Activated CD8-positive, alpha-beta memory T cell treated with anti-CD3 and anti-CD28 coated beads, Interleukin-2, amount 10 ng/mL, durations not matched to agents 7 days and 5 days (primary cell): ENCODE results near the gene SPINK4. TPM values are rescaled to one million over a fixed set of nuclear protein-coding genes. Genes with fewer than 3 reads are reported as not detected.

ENCODE experiments used
- ATAC-seq: fragments of 150-1000 bp; cut with Tn5 transposase; one replicate; pipeline ENCODE4 v1.10.0; 2021; ENCODE audit warnings: moderate library complexity
- CTCF ChIA-PET: fragments of 350-600 bp; sonication (Branson Sonifier 250); formaldehyde crosslinking; loops from one replicate; lab custom pipeline; 2021; ENCODE audit warnings: antibody characterized with exemption; lab: Charles Lee
- DNase-seq: peaks from one replicate; pipeline ENCODE4 v3.0.0-alpha.2; 2020
- H3K27ac Mint-ChIP-seq: one replicate; pipeline ENCODE4 v1.8.0; 2021; ENCODE audit warnings: mild to moderate bottlenecking, mixed read lengths
- H3K27me3 Mint-ChIP-seq: one replicate; pipeline ENCODE4 v1.8.0; 2021; ENCODE audit warnings: mixed read lengths
- H3K36me3 Mint-ChIP-seq: one replicate; pipeline ENCODE4 v1.8.0; 2021; ENCODE audit warnings: mild to moderate bottlenecking, mixed read lengths
- H3K4me1 Mint-ChIP-seq: one replicate; pipeline ENCODE4 v1.8.0; 2021; ENCODE audit warnings: mixed read lengths
- H3K4me3 Mint-ChIP-seq: one replicate; pipeline ENCODE4 v1.8.0; 2021; ENCODE audit warnings: mild to moderate bottlenecking, moderate library complexity, mixed read lengths
- H3K9me3 Mint-ChIP-seq: one replicate; pipeline ENCODE4 v1.8.0; 2022; ENCODE audit warnings: low read depth, mixed read lengths
- total RNA-seq, 2 experiments: library from RNA; stranded (reverse); gene quantifications; one replicate each; pipeline ENCODE4 v1.2.3, GENCODE V29; 2021

Gene SPINK4
- total RNA-seq, 2 experiments from 2014 or later: not detected

DNA sequence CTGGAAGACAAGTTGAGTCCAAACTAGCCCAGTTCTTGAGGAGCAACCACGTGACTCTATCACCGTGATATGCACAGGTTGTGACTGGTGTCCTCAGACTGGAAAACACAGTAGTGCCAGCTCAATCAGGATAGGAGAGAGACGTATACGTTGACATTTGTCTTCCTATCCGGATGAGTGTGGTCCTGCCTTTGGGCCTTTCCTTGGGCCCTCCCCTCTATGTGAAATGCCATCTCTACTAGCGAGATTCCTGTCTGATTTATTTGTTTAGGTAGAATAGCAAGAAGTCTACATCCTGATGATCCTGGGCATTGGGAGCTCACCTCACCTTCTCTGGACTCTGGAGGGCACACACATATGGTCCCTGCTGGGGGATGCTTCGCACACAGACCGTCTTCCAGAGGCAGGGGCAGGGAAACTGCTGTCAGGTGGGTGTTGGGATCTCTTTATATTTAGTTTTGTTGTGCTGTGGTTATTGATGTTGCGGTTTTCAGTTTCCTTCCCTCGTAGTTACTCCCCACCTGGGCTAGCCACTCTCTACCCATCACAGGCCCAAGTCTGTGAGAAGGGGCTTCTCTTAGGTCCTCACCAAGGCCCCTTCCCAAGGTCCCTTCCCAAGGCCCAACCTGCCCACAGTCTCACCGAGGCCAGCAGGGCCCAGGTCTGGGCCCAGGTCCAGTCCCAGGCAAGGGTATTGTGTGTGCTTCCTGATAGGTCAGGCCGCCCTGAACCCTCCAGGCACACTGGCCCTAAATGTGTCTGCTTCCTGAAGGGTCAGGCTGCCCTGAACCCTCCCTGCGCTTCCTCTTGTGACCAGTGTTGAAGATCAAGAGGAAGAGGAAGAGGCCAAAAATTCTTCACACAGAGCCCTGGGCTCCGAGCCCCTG, 19.0 kb upstream of the SPINK4 start:
- Mint-ChIP-seq H3K36me3 (no peaks in the 10 kb centered on the region), H3K4me3 (no peak overlapping the region), H3K9me3 (no peaks in the 10 kb centered on the region), H3K4me1 (peaks cover 26% of the 10 kb centered on the region), H3K27me3 (peaks cover 19% of the 10 kb centered on the region), H3K27ac (peak overlapping the region; percentile 42)
- CTCF ChIA-PET: no interaction called here
- DNase-seq (no peak), ATAC-seq (no peak)

DNA sequence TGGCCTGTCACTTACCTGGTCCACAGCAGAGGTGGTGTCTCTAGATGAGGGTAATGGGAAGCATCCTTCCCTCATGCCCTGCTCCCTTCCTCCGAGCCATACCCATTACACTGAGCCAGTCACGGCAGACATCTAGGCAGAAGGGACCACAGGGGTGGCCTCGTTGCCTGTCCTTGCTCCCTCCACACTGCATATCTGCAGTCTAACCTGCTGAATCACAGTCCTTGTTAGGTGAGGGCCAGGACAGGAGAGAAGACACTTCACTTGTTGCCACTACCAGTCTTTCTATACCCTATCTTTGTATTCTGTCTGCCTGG, 18.4 kb upstream of the SPINK4 start:
- DNase-seq (no peak), ATAC-seq (no peak)
- peaks cover 26% of the 10 kb centered on the region for H3K4me1 Mint-ChIP-seq
- H3K27me3 Mint-ChIP-seq: peaks cover 14% of the 10 kb centered on the region
- no peaks in the 10 kb centered on the region for H3K9me3 Mint-ChIP-seq
- CTCF ChIA-PET: no interaction called here
- H3K36me3 Mint-ChIP-seq: no peaks in the 10 kb centered on the region
- no peak overlapping the region for H3K4me3 Mint-ChIP-seq
- peak overlapping the region; percentile 42 for H3K27ac Mint-ChIP-seq

- ATAC-seq (no peak), DNase-seq (no peak)
- H3K4me1 Mint-ChIP-seq: peaks cover 29% of the 10 kb centered on the region
- H3K9me3 Mint-ChIP-seq: no peaks in the 10 kb centered on the region
- H3K36me3 Mint-ChIP-seq: no peaks in the 10 kb centered on the region
- no peak overlapping the region for H3K4me3 Mint-ChIP-seq
- peaks cover 11% of the 10 kb centered on the region for H3K27me3 Mint-ChIP-seq
- no peak overlapping the region for H3K27ac Mint-ChIP-seq
- CTCF ChIA-PET: interaction anchor here (0.6 kb wide), 1 partner anchor 145 kb away, joined by 3 read pairs; no protein-coding TSS in a partner anchor
These were observed 17.9 kb upstream of the SPINK4 start for GRCh38 chr9:33222031-33222430.

DNA sequence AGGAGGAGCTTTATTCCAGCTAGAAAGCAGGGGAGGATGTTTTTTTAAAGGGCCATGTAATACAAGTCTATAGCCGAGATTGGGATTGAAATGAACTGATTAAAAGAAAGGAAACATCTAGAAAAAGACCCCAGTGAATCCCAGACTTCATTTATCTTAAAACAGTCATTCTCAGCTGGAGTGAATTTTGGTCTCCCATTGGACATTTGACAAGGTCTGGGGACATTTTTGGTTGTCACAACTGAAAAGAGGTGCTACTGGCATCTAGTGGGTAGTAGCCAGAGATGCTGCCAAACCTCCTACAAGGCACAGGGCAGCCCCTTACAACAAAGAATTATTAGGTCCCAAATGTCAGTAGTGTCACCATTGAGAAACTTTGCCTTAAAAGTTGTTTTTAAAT, 16.3 kb upstream of the SPINK4 start:
- no peaks in the 10 kb centered on the region for H3K9me3 Mint-ChIP-seq
- CTCF ChIA-PET: interaction anchor here (0.6 to 1.0 kb wide), 3 partner anchors 34 to 183 kb away, joined by 3 to 4 read pairs (median 4); no protein-coding TSS in a partner anchor
- H3K36me3 Mint-ChIP-seq: no peaks in the 10 kb centered on the region
- ATAC-seq (no peak), DNase-seq (no peak)
- H3K27ac Mint-ChIP-seq: no peak overlapping the region
- H3K4me1 Mint-ChIP-seq: peaks cover 29% of the 10 kb centered on the region
- peaks cover 5% of the 10 kb centered on the region for H3K27me3 Mint-ChIP-seq
- H3K4me3 Mint-ChIP-seq: no peak overlapping the region

DNA sequence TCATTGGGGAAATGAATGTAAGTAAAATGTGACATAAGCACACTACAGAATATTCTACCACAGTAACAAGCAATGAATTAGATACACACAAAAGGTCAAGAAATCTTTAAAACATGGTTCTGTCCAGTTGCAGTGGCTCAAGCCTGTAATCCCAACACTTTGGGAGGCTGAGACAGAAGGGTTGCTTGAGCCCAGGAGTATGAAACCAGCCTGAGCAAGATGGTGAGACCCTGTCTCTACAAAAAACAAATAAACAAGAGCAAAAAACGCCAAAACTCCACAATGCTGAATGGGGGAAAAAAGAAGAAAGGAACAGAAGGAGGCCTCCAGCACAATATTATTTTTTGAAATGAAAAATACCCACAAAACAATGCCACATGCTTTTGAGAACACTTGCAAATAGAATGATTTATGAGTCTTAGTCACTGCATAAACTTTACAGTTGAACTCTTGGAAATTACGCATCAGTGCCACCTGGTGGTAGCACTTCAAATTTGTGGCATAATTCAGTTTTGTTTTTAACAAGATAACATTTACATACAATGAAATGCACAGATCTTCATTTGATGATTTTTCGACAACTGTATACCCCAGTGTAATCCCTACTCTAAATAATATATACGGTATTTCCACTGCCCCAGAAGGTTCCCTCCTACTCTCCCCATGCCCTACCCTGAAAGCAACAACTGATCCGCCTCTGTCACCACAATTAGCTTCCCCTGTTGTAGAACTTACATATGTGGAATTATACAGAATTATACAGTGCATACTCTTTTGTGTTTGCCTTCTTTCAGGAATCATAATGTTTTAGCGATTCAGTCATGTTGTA, 14.4 kb upstream of the SPINK4 start:
- CTCF ChIA-PET: interaction anchor here (0.7 to 3.0 kb wide), 27 partner anchors 9 to 150 kb away, joined by 3 to 15 read pairs (median 5); partner anchors contain the start of genes B4GALT1, BAG1 and SMU1
- no peaks in the 10 kb centered on the region for H3K9me3 Mint-ChIP-seq
- peaks cover 28% of the 10 kb centered on the region for H3K4me1 Mint-ChIP-seq
- H3K27me3 Mint-ChIP-seq: peaks cover 5% of the 10 kb centered on the region
- H3K4me3 Mint-ChIP-seq: no peak overlapping the region
- peak overlapping the region; percentile 24 for H3K27ac Mint-ChIP-seq
- DNase-seq: peak; percentile 82
- ATAC-seq: peak; percentile 70
- no peaks in the 10 kb centered on the region for H3K36me3 Mint-ChIP-seq

GRCh38 chr9:33227008-33227398, 13.0 kb upstream of the SPINK4 start:
- H3K36me3 Mint-ChIP-seq: no peaks in the 10 kb centered on the region
- H3K4me3 Mint-ChIP-seq: no peak overlapping the region
- ATAC-seq: no peak
- H3K9me3 Mint-ChIP-seq: no peaks in the 10 kb centered on the region
- H3K4me1 Mint-ChIP-seq: peaks cover 13% of the 10 kb centered on the region
- CTCF ChIA-PET: interaction anchor here (1.0 to 3.0 kb wide), 12 partner anchors 11 to 151 kb away, joined by 3 to 15 read pairs (median 10); partner anchors contain the start of genes B4GALT1 and SMU1
- no peak for DNase-seq
- H3K27ac Mint-ChIP-seq: no peak overlapping the region
- H3K27me3 Mint-ChIP-seq: peaks cover 5% of the 10 kb centered on the region

DNA sequence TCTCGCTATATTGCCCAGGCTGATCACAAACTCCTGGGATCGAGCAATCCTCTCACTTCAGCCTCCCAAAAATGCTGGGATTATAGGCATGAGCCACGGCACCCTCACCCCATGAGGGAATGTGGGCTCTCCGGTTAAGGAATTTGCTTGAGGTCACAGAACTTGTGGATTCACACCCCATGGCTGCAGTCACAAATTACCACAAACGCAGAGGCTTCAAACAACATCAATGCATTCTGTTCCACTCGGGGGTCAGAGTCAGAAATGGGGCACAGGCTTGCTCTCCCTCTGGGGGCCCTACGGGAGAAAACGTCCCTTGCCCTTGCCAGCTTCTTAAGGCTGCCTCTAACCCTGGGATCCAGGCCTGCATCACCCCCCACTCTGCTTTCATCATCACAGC, 12.2 kb upstream of the SPINK4 start:
- CTCF ChIA-PET: interaction anchor here (1.0 to 3.0 kb wide), 3 partner anchors 23 to 151 kb away, joined by 3 to 15 read pairs (median 5); partner anchors contain the start of gene SMU1
- Mint-ChIP-seq H3K4me1 (peaks cover 12% of the 10 kb centered on the region), H3K27ac (no peak overlapping the region), H3K36me3 (no peaks in the 10 kb centered on the region), H3K4me3 (no peak overlapping the region), H3K9me3 (no peaks in the 10 kb centered on the region), H3K27me3 (peaks cover 3% of the 10 kb centered on the region)
- DNase-seq (no peak), ATAC-seq (no peak)

- no peak for ATAC-seq
- no peaks in the 10 kb centered on the region for H3K36me3 Mint-ChIP-seq
- CTCF ChIA-PET: interaction anchor here (1.8 kb wide), 1 partner anchor 152 kb away, joined by 5 read pairs; the partner anchor contains the start of gene SMU1
These were observed 11.4 kb upstream of the SPINK4 start for GRCh38 chr9:33228606-33229005.

DNA sequence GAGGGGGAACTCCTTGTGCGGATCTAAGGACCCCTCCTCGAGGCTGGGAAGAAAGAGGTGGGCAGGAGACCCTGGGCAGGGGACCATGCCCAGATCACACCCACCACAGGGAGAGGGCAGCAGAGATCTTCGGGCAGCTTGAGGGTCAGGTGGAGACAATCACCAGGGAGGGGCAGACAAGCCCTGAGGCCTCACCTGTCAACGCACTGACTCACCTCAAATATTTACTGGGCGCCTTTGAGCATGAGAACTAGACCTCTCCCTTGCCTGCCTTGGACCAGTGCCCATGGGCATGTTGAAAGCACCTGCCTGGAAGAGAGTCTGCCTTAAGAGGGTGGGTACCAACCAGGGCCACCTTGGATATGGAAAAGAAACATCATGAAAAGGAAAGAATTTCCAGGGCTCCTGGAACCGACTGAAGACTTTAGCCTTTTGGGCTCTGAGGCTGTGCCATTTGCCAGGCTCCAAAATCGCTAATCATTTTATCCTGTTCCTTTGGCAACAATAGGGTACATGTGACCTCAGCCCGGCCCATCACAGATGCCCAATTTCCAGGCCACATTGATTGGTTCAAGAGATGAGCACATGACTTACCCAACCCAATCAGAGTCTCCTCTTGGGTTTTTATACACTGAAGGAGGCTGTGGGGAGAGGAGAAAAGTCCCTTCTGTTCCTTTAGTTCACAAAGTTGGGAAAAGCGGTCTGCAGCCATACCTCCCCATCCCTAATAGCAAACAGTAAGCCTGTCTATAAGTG, 10.4 kb upstream of the SPINK4 start:
- Mint-ChIP-seq H3K9me3 (no peaks in the 10 kb centered on the region), H3K36me3 (no peaks in the 10 kb centered on the region), H3K27ac (no peak overlapping the region), H3K4me1 (peaks cover 12% of the 10 kb centered on the region), H3K4me3 (no peak overlapping the region), H3K27me3 (no peaks in the 10 kb centered on the region)
- CTCF ChIA-PET: interaction anchor here (1.8 kb wide), 1 partner anchor 153 kb away, joined by 5 read pairs; the partner anchor contains the start of gene SMU1
- DNase-seq: no peak
- ATAC-seq: no peak

More at GRCh38 chr9:33228606-33229005, 11.4 kb upstream of the SPINK4 start:
- Mint-ChIP-seq H3K9me3 (no peaks in the 10 kb centered on the region), H3K4me1 (peaks cover 12% of the 10 kb centered on the region), H3K27ac (no peak overlapping the region), H3K4me3 (no peak overlapping the region), H3K27me3 (no peaks in the 10 kb centered on the region)
- DNase-seq: no peak

GRCh38 chr9:33230756-33231622, 9.0 kb upstream of the SPINK4 start:
- Mint-ChIP-seq H3K4me1 (peaks cover 2% of the 10 kb centered on the region), H3K27me3 (peaks cover 1% of the 10 kb centered on the region), H3K27ac (no peak overlapping the region), H3K4me3 (no peak overlapping the region), H3K9me3 (no peaks in the 10 kb centered on the region), H3K36me3 (no peaks in the 10 kb centered on the region)
- no peak for ATAC-seq
- DNase-seq: no peak
- CTCF ChIA-PET: interaction anchor here (0.5 kb wide), 1 partner anchor 254 kb away, joined by 3 read pairs; no protein-coding TSS in a partner anchor

- Mint-ChIP-seq H3K36me3 (no peaks in the 10 kb centered on the region), H3K27me3 (peaks cover 2% of the 10 kb centered on the region), H3K4me1 (peaks cover 2% of the 10 kb centered on the region), H3K9me3 (no peaks in the 10 kb centered on the region), H3K4me3 (no peak overlapping the region), H3K27ac (no peak overlapping the region)
- DNase-seq (no peak), ATAC-seq (no peak)
- CTCF ChIA-PET: interaction anchor here (1.5 kb wide), 1 partner anchor 61 kb away, joined by 4 read pairs; no protein-coding TSS in a partner anchor
These were observed 8.4 kb upstream of the SPINK4 start for GRCh38 chr9:33231623-33231942.

DNA sequence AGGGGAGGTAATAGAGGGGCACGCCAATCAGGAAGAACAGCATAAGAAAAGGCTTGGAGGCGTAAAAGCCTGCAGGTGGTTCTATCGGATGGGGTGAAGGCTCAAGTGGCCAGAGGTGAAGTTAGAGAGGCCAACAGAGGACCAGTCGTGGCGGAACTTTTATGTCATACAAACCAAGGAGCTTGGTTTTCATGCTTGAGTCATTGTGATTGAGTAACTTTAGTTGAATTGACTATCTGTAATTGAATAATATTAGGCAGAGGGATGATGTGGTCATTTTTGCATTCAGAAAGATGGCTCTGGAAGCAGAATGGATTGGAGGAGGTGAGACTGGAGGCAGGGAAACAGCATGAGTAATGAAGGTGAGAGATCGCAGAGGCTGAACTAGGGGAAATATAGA, 7.2 kb upstream of the SPINK4 start:
- CTCF ChIA-PET: interaction anchor here (0.5 to 1.5 kb wide), 3 partner anchors 62 to 166 kb away, joined by 3 to 4 read pairs (median 4); no protein-coding TSS in a partner anchor
- Mint-ChIP-seq H3K9me3 (no peaks in the 10 kb centered on the region), H3K4me1 (no peaks in the 10 kb centered on the region), H3K27ac (no peak overlapping the region), H3K36me3 (no peaks in the 10 kb centered on the region), H3K27me3 (peaks cover 2% of the 10 kb centered on the region), H3K4me3 (no peak overlapping the region)
- ATAC-seq (no peak), DNase-seq (no peak)
